HG02973 (cell line): ENCODE results near the gene ZNF783.
"Not testable (repeated sequence)": the region's sequence is repeated elsewhere in the genome, so short reads cannot be mapped to it uniquely, and the experiment has no call there.

Experiments used
- ATAC-seq: cut with Tn5 transposase; IDR thresholded peaks from one replicate; pipeline ENCODE4 v1.9.1; 2021; ENCODE audit warnings: moderate library complexity; ENCODE audit not compliant: unreplicated experiment

ZNF783 gene

GRCh38 chr7:149329265-149329664, 67.3 kb downstream of the ZNF783 start:
- ATAC-seq = no peak

- ATAC-seq = no peak
Observed at GRCh38 chr7:149329766-149330334, 67.9 kb downstream of the ZNF783 start.

GRCh38 chr7:149330914-149331567, 69.0 kb downstream of the ZNF783 start:
- no peak for ATAC-seq

GRCh38 chr7:149332602-149333320, 70.8 kb downstream of the ZNF783 start:
- ATAC-seq = not testable (repeated sequence)

- ATAC-seq = no peak
Observed at GRCh38 chr7:149333321-149333717, 71.3 kb downstream of the ZNF783 start.

- ATAC-seq = no peak
Observed at GRCh38 chr7:149334219-149334618, 72.2 kb downstream of the ZNF783 start.
